Stimulated activated memory B cell treated with anti-CD40 and anti-IgM and Interleukin-4, amounts not matched to agents 10 μg/mL and 1 μg/mL and 100 μg/mL, for 72 hours (primary cell): ENCODE data around the gene PAX3.

Experiments used
- ATAC-seq: fragments of 150-1000 bp; cut with Tn5 transposase; 2 replicates; pipeline ENCODE4 v1.10.0; 2021
- H3K27ac Mint-ChIP-seq: one replicate; pipeline ENCODE4 v1.8.0; 2022; ENCODE audit warnings: mild to moderate bottlenecking, mixed read lengths
- H3K27me3 Mint-ChIP-seq: one replicate; pipeline ENCODE4 v1.8.0; 2022; ENCODE audit warnings: mixed read lengths
- H3K36me3 Mint-ChIP-seq: one replicate; pipeline ENCODE4 v1.8.0; 2022; ENCODE audit warnings: mixed read lengths
- H3K4me1 Mint-ChIP-seq: one replicate; pipeline ENCODE4 v1.8.0; 2022; ENCODE audit warnings: mixed read lengths
- H3K4me3 Mint-ChIP-seq: one replicate; pipeline ENCODE4 v1.8.0; 2022; ENCODE audit warnings: mild to moderate bottlenecking, moderate library complexity, mixed read lengths
- H3K9me3 Mint-ChIP-seq: one replicate; pipeline ENCODE4 v1.8.0; 2022; ENCODE audit warnings: mixed read lengths

The PAX3 gene

DNA sequence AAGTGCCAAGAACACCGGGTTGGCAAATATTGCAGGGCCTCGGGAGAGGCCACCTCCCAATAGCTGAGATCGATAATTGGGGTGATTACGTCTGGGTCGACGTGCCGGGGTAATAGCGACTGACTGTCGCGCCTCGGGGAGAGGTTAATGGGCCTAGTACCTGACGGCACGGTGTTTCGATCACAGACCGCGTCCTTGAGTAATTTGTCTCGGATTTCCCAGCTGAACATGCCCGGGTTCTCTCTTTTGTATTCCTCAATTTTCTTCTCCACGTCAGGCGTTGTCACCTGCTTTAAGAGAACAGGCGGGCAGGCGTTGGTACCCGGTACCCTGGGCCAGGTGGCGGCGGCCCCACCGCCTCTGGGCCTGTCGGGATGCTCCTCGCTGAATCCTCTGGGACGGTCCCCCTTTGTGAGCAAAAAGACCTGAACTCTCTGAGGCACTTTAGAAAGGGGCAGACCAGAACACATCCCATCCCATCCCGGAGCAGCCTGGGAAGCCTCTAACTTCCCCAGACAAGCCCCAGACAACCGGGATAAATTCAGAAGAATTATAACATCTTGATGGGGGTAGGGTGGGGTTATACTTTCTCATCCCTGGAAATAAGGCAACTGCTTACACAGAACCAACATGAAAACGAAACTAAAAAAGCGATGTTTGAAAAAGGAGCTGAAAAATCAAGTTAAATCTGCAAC, 3.3 kb downstream of the PAX3 start:
- Mint-ChIP-seq H3K9me3 (peaks cover 3% of the 10 kb centered on the region), H3K4me1 (peaks cover 24% of the 10 kb centered on the region), H3K36me3 (no peaks in the 10 kb centered on the region), H3K27me3 (peaks cover 99% of the 10 kb centered on the region), H3K27ac (no peak overlapping the region), H3K4me3 (peak overlapping the region; percentile 72)
- no peak for ATAC-seq

- H3K4me1 Mint-ChIP-seq = peaks cover 24% of the 10 kb centered on the region
- H3K9me3 Mint-ChIP-seq = peaks cover 3% of the 10 kb centered on the region
- no peak overlapping the region for H3K27ac Mint-ChIP-seq
- H3K27me3 Mint-ChIP-seq = peaks cover 99% of the 10 kb centered on the region
- ATAC-seq = no peak
- peaks cover 3% of the 10 kb centered on the region for H3K36me3 Mint-ChIP-seq
- H3K4me3 Mint-ChIP-seq = peak overlapping the region; percentile 72
Measured at GRCh38 chr2:222294996-222295367, 3.8 kb downstream of the PAX3 start.

GRCh38 chr2:222293660-222294630, 4.9 kb downstream of the PAX3 start:
- peaks cover 24% of the 10 kb centered on the region for H3K4me1 Mint-ChIP-seq
- H3K36me3 Mint-ChIP-seq = peaks cover 5% of the 10 kb centered on the region
- peaks cover 99% of the 10 kb centered on the region for H3K27me3 Mint-ChIP-seq
- H3K4me3 Mint-ChIP-seq = no peak overlapping the region
- H3K27ac Mint-ChIP-seq = no peak overlapping the region
- H3K9me3 Mint-ChIP-seq = no peaks in the 10 kb centered on the region
- ATAC-seq = no peak

DNA sequence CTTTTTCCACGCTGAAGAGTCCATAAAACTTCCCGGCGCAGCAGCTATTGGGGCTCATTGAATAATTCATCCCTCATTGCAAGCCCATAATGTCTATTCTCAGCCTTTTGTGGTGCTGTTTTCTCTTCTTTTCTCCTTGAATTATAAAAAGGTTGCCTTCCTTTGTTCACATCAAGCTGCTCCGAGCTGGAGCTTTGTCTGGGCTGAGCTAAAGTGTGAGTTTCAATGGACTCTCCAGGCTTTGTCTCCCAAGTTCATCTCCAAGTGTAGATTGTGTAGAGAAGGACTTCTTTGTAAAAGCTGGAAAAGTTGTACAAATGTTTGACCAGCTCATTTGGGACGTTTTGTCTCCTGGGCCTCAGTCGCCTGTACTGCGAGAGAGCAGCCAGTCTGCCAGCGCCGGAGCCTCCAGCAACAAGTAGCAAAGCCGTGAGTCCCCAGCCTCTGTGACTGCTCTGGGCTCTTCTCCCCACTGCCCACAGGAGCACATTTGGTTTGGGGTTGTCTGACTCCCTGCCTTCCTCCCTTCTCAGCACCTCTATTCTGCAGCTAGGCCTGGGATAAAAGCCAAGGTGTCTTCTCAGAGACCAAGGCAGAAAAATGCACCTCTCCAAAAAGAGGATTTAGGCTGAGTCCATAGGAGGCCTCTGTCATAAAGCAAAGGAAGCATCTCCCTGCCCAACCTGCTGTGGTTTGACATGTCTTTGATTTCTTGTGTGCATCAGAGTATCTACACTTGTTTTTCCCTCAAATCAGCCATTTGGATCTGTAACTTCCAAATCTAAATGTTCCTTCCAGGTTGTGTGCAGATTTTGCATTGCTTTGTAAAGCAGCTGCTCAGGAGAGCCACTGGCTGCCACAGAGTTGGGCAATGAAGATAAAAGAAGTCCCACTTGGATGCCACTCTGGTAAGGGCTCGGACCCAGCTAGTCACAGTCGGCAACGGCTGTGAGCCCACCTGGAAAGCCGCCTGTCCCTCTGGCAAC, 6.4 kb downstream of the PAX3 start:
- Mint-ChIP-seq H3K9me3 (no peaks in the 10 kb centered on the region), H3K27ac (no peak overlapping the region), H3K4me3 (no peak overlapping the region), H3K27me3 (peaks cover 97% of the 10 kb centered on the region), H3K4me1 (peaks cover 24% of the 10 kb centered on the region), H3K36me3 (peaks cover 5% of the 10 kb centered on the region)
- ATAC-seq = no peak

DNA sequence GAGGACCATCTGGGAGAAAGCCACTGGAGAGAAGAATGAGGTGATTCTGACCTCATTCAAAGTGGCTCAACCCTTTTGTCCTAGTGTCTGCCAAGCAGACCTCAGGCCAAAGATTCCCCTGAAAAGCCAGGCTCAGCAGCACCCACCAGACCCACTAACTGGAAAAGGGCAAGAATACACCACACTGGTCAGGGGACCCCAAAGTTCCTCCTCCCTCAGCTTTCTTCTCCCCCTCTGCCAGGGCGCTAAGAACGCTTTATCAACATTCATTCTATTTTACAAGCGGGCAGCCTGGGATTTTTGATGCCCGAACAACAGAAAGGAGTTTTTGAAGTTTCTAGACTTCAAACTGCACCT, 7.3 kb downstream of the PAX3 start:
- peaks cover 5% of the 10 kb centered on the region for H3K36me3 Mint-ChIP-seq
- H3K9me3 Mint-ChIP-seq = no peaks in the 10 kb centered on the region
- no peak overlapping the region for H3K27ac Mint-ChIP-seq
- peaks cover 97% of the 10 kb centered on the region for H3K27me3 Mint-ChIP-seq
- peaks cover 17% of the 10 kb centered on the region for H3K4me1 Mint-ChIP-seq
- H3K4me3 Mint-ChIP-seq = no peak overlapping the region
- ATAC-seq = no peak

GRCh38 chr2:222290736-222291484, 7.9 kb downstream of the PAX3 start:
- Mint-ChIP-seq H3K27me3 (peaks cover 97% of the 10 kb centered on the region), H3K36me3 (peaks cover 5% of the 10 kb centered on the region), H3K4me1 (peaks cover 12% of the 10 kb centered on the region), H3K4me3 (no peak overlapping the region), H3K27ac (no peak overlapping the region), H3K9me3 (no peaks in the 10 kb centered on the region)
- ATAC-seq = no peak

GRCh38 chr2:222290401-222290735, 8.4 kb downstream of the PAX3 start:
- ATAC-seq = no peak
- no peaks in the 10 kb centered on the region for H3K9me3 Mint-ChIP-seq
- peaks cover 5% of the 10 kb centered on the region for H3K36me3 Mint-ChIP-seq
- no peak overlapping the region for H3K4me3 Mint-ChIP-seq
- H3K27me3 Mint-ChIP-seq = peaks cover 97% of the 10 kb centered on the region
- peaks cover 7% of the 10 kb centered on the region for H3K4me1 Mint-ChIP-seq
- H3K27ac Mint-ChIP-seq = no peak overlapping the region

GRCh38 chr2:222289278-222290160, 9.3 kb downstream of the PAX3 start:
- no peak overlapping the region for H3K4me3 Mint-ChIP-seq

DNA sequence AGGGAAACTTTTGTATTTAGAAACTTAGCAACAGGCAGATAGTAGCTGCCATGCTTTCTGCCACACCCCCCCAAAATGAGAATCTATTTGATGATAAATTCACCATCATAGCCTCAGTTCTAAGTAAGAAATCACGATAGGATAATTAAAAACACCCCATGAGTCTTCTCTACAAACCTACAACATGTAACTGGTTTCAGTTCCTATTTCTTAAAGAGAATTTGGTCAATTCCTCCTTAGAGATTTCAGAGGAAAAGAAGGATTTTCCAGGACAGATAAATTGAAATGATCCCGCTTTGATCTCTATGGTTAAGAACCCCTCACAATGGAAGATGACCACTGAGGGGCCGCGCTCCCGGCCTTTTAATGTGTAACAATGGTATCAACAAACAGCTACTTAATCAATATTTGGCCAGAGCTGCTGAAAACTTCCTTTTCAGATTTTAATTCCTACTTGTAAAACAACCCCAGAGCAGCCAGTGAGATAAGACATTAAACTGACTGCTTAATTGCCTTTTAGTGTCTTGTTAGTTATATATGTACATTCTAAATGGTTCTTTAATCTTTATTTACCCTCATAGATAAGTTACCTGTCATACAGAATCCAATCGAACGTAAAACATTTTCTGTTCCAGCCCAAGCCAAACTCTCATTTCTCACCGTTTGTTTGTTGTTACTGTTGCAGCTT, 10.1 kb downstream of the PAX3 start:
- Mint-ChIP-seq H3K4me3 (no peak overlapping the region), H3K27me3 (peaks cover 97% of the 10 kb centered on the region)

More at GRCh38 chr2:222289278-222290160, 9.3 kb downstream of the PAX3 start:
- H3K36me3 Mint-ChIP-seq = peaks cover 5% of the 10 kb centered on the region
- no peak for ATAC-seq
- no peaks in the 10 kb centered on the region for H3K4me1 Mint-ChIP-seq
- H3K27me3 Mint-ChIP-seq = peaks cover 97% of the 10 kb centered on the region
- H3K27ac Mint-ChIP-seq = no peak overlapping the region
- no peaks in the 10 kb centered on the region for H3K9me3 Mint-ChIP-seq

GRCh38 chr2:222287862-222288479, 10.8 kb downstream of the PAX3 start:
- peaks cover 97% of the 10 kb centered on the region for H3K27me3 Mint-ChIP-seq
- no peak overlapping the region for H3K4me3 Mint-ChIP-seq
- no peaks in the 10 kb centered on the region for H3K9me3 Mint-ChIP-seq
- H3K36me3 Mint-ChIP-seq = peaks cover 5% of the 10 kb centered on the region
- no peaks in the 10 kb centered on the region for H3K4me1 Mint-ChIP-seq
- ATAC-seq = no peak
- no peak overlapping the region for H3K27ac Mint-ChIP-seq

More for the DNA sequence above, 10.1 kb downstream of the PAX3 start:
- H3K4me1 Mint-ChIP-seq = no peaks in the 10 kb centered on the region
- peaks cover 5% of the 10 kb centered on the region for H3K36me3 Mint-ChIP-seq
- no peak for ATAC-seq
- H3K27ac Mint-ChIP-seq = no peak overlapping the region
- no peaks in the 10 kb centered on the region for H3K9me3 Mint-ChIP-seq

GRCh38 chr2:222284466-222284865, 14.3 kb downstream of the PAX3 start:
- H3K27me3 Mint-ChIP-seq = peaks cover 80% of the 10 kb centered on the region
- no peaks in the 10 kb centered on the region for H3K36me3 Mint-ChIP-seq
- no peak overlapping the region for H3K27ac Mint-ChIP-seq
- H3K4me3 Mint-ChIP-seq = no peak overlapping the region
- H3K4me1 Mint-ChIP-seq = no peaks in the 10 kb centered on the region
- ATAC-seq = no peak
- peaks cover 2% of the 10 kb centered on the region for H3K9me3 Mint-ChIP-seq

GRCh38 chr2:222283634-222284033, 15.2 kb downstream of the PAX3 start:
- no peak for ATAC-seq
- peaks cover 2% of the 10 kb centered on the region for H3K9me3 Mint-ChIP-seq
- H3K4me1 Mint-ChIP-seq = no peaks in the 10 kb centered on the region
- H3K36me3 Mint-ChIP-seq = no peaks in the 10 kb centered on the region
- peaks cover 80% of the 10 kb centered on the region for H3K27me3 Mint-ChIP-seq
- no peak overlapping the region for H3K4me3 Mint-ChIP-seq
- no peak overlapping the region for H3K27ac Mint-ChIP-seq

GRCh38 chr2:222281506-222281905, 17.3 kb downstream of the PAX3 start:
- no peaks in the 10 kb centered on the region for H3K4me1 Mint-ChIP-seq
- no peak overlapping the region for H3K4me3 Mint-ChIP-seq
- no peaks in the 10 kb centered on the region for H3K36me3 Mint-ChIP-seq
- peaks cover 68% of the 10 kb centered on the region for H3K27me3 Mint-ChIP-seq
- H3K9me3 Mint-ChIP-seq = peaks cover 2% of the 10 kb centered on the region
- H3K27ac Mint-ChIP-seq = no peak overlapping the region
- ATAC-seq = no peak
